HCEC 1CT (cell line): ENCODE data around the gene SAMHD1.
"Not testable (repeated sequence)": the region's sequence is repeated elsewhere in the genome, so short reads cannot be mapped to it uniquely, and the experiment has no call there.

Experiments used
- DNase-seq: peaks from one replicate; pipeline ENCODE4 v3.0.0-alpha.2; 2017

SAMHD1 gene

DNA sequence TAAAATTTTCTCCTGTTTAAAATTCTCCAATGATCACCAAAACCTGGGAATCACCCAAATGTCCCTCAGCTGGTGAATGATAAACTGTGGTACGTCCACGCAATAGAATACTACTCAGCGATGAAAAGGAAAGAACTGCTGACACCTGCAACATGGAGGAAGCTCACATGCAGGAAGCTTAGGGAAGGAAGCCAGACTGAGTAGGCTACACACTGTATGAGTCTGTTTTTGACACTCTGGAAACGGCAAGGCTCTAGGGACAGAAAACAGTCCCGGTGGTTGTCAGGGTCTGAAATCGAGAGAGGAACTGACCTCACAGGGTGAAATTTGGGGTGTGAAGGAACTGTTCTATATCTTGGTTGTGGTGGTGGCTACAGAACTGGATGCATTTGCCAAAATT lies 100.7 kb downstream of the SAMHD1 start:
- DNase-seq = no peak

DNA sequence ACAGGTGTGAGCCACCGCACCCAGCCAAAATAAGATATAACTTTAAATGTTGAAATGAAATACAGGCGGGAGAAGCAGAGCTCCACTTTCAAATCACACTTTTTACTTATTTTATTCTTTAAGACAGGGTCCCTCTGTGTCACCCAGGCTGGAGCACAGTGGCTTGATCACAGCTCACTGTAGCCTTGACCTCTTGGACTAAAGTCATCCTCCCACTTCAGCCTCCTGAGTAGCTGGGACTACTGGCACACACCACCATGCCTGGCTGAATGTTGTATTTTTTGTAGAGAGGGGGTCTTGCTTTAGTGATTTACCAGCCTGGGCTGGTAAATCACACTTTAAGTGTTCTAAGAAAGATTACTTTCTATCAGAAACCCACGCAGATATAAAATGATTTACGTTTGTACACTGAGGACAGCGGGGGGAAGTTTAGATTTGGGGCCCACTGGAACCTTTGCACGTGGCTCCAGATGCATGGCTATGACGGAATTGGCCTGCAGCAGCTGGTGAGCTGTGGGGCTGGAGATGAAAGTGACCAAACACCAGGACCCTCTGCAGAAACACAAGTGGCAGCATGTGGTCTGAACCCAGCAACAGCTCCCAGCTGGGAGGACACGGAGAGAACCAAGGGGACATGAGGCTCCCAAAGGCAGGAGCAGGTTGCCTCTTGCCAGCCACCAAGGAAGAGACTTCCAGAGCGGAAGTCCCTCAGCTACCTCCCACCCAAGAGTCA lies 102.0 kb downstream of the SAMHD1 start:
- no peak for DNase-seq

DNA sequence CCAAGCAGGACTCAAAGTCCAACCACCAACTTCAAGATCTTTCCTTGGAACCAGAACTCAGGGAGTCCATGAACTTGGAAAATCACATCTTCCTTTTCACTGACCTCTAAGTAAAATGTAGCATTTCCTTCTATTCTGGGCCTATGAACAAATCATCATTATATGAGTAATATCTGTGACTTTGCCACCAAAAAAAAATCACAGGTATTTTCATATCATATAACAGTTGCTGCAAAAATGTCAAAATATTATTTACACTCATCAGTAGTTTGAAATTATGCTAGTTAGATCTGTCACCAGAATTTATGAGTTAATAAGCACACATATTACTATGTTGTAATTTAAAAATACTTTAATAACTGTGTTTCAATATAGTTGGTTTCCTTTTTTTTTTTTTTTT lies 102.8 kb downstream of the SAMHD1 start:
- DNase-seq = no peak

DNA sequence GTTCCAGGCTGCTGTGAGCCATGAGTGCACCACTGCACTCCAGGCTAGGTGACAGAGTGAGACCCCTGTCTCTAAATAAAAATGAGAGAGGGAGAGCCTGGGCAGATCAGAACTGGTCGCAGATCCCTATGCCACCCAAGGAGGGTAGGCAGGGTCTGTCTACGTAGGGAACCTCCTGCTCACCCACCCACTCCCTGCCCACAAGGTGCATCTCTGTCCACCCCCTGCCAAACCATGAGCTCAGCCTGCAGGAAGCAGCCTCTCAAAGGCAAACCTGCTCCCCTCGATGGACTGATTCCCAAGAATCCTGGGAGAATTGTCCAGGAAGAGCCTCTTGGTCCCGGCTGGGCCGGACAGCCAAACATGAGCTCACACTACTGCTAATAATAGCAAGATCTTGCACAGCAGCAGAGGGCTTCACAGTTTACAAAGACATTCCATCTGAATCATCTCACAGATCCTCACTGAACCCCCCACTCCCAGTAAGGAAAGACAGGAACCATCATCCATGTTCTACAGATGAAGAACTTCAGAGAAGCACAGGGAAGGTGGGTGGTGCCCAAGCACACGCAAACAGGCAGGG lies 103.3 kb downstream of the SAMHD1 start:
- peak; percentile 96 for DNase-seq

DNA sequence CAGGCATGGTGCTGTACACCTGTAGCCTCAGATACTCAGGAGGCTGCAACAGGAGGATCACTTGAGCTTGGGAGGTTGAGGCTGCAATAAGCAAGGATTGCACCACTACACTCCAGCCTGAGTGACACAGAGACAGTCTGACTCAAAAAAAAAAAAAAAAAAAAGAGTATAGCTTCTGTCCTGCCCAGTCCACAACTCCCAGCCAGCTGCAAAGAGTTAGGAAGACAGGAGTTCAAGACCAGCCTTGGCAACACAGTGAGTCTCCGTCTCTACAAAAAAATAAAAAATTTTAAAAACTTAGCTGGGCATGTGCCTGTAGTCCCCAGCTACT lies 103.8 kb downstream of the SAMHD1 start:
- peak; percentile 58 for DNase-seq

DNA sequence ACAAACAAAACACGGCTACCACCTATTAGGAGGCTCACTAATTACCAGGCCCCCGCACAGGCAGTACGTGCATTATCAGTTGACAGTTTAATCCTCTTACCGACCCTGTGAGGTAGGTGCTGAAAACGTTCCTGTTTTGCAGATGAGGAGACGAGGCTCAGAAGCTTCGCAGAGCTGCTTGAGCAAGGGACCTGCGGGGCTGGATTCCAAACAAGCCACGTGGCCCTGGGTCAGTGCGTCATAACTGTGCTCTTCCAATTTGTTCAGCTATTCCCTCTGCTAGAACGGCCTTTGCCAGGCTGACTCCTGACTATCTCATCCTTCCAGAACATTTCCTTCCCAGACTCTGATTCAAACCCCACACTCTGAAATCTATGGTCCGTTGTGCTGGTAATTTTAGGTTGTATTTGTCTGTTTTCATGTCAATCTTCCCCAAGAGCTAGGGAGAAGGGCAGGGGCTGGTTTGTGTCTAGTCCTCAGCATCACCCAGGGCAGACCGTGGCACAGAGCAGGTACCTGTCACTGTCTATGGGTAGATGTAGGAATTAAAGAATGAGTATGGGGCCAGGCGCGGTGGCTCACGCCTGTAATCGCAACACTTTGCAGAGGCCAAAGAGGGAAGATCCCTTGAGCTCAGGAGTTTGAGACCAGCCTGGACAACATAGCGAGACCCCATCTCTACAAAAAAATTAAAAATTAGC lies 104.3 kb downstream of the SAMHD1 start:
- DNase-seq = peak; percentile 95

DNA sequence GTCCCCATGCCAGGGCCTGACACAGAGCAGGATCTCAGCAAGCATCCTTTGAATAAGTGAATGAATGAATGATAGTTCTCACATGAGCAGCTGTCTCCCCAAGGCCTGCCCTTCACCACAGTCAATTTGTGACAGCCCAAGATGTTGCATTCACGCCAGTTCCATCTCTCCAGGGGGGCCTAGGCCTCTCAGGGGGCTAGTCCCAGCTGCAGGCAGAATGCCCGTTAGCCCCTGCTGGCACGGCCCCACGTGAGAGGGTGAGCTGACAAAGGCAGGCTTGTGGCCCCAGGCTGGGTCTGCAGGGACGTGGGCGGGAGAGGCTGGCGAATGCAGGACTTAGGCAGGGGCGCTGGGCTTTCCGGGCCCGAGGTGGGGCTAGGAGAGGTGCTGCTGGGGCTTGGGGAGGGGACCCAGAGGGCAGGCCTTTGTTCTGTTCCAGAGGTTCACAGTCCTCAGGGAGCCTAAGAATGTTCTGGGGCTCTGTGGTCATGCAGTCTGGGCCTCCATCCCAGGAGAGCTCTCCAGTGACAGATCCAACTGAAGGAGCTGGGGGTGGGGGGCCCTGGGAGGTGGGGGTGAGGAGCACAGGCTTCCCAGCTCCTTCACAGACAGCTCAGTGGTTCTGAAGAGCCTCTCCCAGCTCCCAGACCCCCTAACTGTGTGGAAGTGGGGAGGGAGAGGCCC lies 106.1 kb downstream of the SAMHD1 start:
- no peak for DNase-seq

DNA sequence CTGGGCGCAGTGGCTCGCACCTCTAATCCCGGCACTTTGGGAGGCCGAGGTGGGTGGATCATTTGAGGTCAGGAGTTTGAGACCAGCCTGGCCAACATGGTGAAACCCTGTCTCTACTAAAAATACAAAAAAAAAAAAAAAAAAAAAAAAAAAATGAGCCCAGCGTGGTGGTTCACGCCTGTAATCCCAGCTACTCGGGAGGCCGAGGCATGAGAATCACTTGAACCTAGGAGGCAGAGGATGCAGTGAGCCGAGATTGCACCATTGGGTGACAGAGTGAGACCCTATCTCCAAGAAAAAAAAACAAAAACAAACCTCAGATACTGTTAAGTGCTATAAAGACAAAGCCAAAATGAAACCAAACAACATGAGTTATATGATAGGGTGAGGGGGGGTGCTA lies 110.5 kb downstream of the SAMHD1 start:
- not testable (repeated sequence) for DNase-seq
